D721Med (cell line): ENCODE data around the gene CLIP1.
"Not testable (repeated sequence)": the region's sequence is repeated elsewhere in the genome, so short reads cannot be mapped to it uniquely, and the experiment has no call there.

ENCODE experiments used
- DNase-seq: peaks from one replicate; pipeline ENCODE4 v3.0.0; 2011; ENCODE audit warnings: low spot score; ENCODE audit not compliant: insufficient read length
- FAIRE-seq: peaks from 2 replicates; lab custom pipeline; 2011; peaks lifted over from hg19 to GRCh38; lab: Jason Lieb, UNC
- CTCF ChIP-seq: IDR thresholded peaks from 2 replicates; pipeline ENCODE4 v1.5.1; 2012; ENCODE audit warnings: mild to moderate bottlenecking, control low read depth; ENCODE audit not compliant: insufficient read depth; ENCODE audit errors: missing control alignments

CLIP1 gene

GRCh38 chr12:122366685-122367475, 55.6 kb downstream of the CLIP1 start:
- TF ChIP-seq CTCF, result no peak
- FAIRE-seq (no peak), DNase-seq (no peak)

DNA sequence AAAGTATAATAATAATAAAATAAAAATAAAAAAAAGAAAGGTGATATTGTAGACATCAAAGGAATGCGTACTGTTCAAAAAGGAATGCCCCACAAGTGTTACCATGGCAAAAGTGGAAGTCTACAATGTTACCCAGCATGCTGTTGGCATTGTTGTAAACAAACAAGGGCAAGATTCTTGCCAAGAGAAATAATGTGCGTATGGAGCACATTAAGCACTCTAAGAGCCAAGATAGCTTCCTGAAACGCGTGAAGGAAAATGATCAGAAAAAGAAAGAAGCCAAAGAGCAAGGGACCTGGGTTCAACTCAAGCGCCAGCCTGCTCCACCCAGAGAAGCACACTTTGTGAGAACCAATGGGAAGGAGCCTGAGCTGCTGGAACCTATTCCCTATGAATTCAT, 57.2 kb downstream of the CLIP1 start:
- not testable (repeated sequence) for FAIRE-seq, DNase-seq

GRCh38 chr12:122363782-122364181, 58.7 kb downstream of the CLIP1 start:
- no peak for FAIRE-seq
- no peak for TF ChIP-seq CTCF
- DNase-seq, result no peak

DNA sequence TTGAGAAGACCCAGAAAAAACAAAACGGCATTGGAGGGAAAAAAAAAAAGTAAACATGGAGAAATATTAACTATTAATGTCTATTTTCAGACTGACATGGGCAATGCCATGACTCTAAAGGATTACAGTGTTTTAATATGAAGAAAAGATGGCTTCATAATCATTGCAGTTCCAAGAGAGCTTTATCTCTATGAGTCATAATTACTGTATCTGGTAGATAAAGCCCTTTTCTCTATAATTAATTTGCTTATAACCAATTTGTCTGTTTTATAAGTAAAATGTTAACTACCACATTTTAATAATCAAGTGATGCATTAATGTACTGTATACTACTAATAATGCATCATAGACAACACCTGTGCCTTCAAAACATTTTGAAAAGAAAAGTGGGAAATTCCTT, 59.7 kb downstream of the CLIP1 start:
- no peak for DNase-seq
- no peak for TF ChIP-seq CTCF
- FAIRE-seq, result no peak

DNA sequence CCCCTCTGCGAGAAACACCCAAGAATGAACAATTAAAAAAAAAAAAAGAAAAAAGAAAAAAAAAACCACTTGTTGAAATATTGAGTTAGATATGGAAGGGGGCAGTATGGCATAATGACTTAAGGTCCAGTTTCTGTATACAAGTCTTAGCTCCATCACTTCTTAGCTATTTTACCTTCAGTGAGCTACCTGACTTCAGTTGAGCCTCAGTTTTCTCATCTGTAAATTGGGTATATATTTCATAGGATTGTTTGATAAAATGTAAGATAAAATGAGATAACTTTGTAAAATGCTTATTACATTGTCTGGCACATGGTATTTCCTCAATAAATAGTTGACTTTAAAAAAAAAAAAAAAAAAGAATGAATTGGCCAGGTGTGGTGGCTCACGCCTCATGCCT, 64.1 kb downstream of the CLIP1 start:
- not testable (repeated sequence) for DNase-seq, FAIRE-seq

- not testable (repeated sequence) for DNase-seq, FAIRE-seq
Observed at GRCh38 chr12:122357536-122357935, 64.9 kb downstream of the CLIP1 start.

DNA sequence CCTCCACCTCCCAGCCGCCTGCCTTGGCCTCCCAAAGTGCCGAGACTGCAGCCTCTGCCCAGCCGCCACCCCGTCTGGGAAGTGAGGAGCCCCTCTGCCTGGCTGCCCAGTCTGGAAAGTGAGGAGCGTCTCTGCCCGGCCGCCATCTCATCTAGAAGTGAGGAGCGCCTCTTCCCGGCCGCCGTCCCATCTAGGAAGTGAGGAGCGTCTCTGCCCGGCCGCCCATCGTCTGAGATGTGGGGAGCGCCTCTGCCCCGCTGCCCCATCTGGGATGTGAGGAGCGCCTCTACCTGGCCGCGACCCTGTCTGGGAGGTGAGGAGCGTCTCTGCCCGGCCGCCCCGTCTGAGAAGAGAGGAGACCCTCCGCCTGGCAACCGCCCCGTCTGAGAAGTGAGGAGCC, 65.5 kb downstream of the CLIP1 start:
- not testable (repeated sequence) for DNase-seq, FAIRE-seq

DNA sequence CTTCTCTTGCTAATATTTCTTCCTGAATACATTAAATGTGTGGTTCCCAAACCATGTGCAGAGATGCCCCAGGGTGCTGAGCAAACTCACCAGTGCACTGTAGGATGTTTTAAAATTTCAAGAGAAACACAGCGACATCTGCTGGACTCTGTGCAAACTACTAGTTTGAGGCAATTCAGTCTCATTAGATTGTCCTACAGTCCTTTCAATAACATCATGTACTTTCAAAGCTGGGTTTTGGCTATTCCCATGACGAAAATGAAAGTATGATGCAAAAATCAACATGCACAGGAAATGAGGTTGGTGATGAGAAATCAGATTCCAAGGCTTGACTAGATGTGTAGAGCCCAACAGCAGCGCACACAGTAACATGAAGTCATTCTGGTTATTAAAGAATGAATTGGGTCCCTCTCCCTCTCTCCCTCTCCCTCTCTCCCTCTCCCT, 66.3 kb downstream of the CLIP1 start:
- FAIRE-seq, result peak; percentile 58
- DNase-seq, result no peak
- peak; percentile 77 for TF ChIP-seq CTCF

GRCh38 chr12:122355706-122356105, 66.8 kb downstream of the CLIP1 start:
- no peak for TF ChIP-seq CTCF
- DNase-seq, result no peak
- FAIRE-seq, result no peak
